GM12864 (cell line): ENCODE results near the gene PLEKHA7.

Experiments
- DNase-seq: peaks from one replicate; pipeline ENCODE4 v3.0.0-alpha.2; 2011; ENCODE audit warnings: low read depth
- H3K4me3 ChIP-seq: 2 replicates; pipeline ENCODE4 v1.5.1; 2011; ENCODE audit warnings: mild to moderate bottlenecking, low read depth, low read length, control low read depth
- CTCF ChIP-seq: IDR thresholded peaks from 2 replicates; pipeline ENCODE4 v1.5.1; 2011; ENCODE audit warnings: low read depth, mild to moderate bottlenecking, moderate library complexity, low read length, control low read depth, inconsistent platforms; ENCODE audit errors: missing control alignments

The PLEKHA7 gene

GRCh38 chr11:16844268-16844771, 169.9 kb downstream of the PLEKHA7 start:
- DNase-seq = no peak
- no peak for TF ChIP-seq CTCF
- no peak overlapping the region for H3K4me3 ChIP-seq

GRCh38 chr11:16843294-16843693, 170.9 kb downstream of the PLEKHA7 start:
- no peak for DNase-seq
- no peak overlapping the region for H3K4me3 ChIP-seq
- TF ChIP-seq CTCF = no peak

- no peak for TF ChIP-seq CTCF
- no peak overlapping the region for H3K4me3 ChIP-seq
- DNase-seq = no peak
Measured at GRCh38 chr11:16841984-16842383, 172.2 kb downstream of the PLEKHA7 start.

- no peak for DNase-seq
- no peak overlapping the region for H3K4me3 ChIP-seq
- no peak for TF ChIP-seq CTCF
Measured at GRCh38 chr11:16841481-16841880, 172.7 kb downstream of the PLEKHA7 start.

- no peak overlapping the region for H3K4me3 ChIP-seq
- no peak for DNase-seq
- TF ChIP-seq CTCF = no peak
Measured at GRCh38 chr11:16840951-16841350, 173.3 kb downstream of the PLEKHA7 start.

GRCh38 chr11:16839821-16840220, 174.4 kb downstream of the PLEKHA7 start:
- H3K4me3 ChIP-seq = no peak overlapping the region
- no peak for DNase-seq
- no peak for TF ChIP-seq CTCF

- H3K4me3 ChIP-seq = no peak overlapping the region
- TF ChIP-seq CTCF = no peak
- no peak for DNase-seq
Measured at GRCh38 chr11:16834384-16834783, 179.8 kb downstream of the PLEKHA7 start.
